ENCODE measurements around the gene CIZ1.

Gene CIZ1

DNA sequence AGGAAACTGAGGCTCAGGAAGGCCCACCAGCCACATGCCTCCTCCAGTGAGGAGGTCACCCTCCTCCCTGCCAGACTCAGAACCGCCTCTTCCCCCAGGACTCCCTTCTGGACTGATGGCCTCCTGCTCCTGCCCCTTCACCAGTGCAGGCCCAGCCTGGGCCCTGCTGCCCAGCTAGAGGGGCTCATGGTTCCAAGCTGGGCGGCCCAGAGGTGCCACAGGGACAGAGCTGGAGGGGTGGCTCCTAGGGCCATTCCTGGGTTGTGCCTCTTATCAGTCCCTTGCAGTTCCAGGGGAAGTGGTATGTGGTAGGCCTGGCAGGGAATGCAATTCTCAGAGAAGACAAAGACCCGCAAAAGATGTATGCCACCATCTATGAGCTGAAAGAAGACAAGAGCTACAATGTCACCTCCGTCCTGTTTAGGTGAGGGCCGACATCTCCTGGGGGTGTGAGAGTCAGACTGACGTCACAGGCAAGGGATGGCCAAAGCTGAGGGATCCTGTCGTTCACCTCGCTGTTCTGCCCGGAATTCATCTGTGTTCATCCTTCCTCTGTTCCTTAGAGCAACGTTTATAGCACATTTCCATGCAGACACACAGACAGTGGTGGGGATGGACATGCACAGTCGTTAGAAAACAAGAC lies 41.3 kb downstream of the CIZ1 start:
- Histone ChIP-seq H3K36me3 (ENCODE audit: control insufficient read depth, insufficient read depth, low read length) (no peaks in the 10 kb centered on the region), H3K9me3 (ENCODE audit: control insufficient read depth, low read length) (no peaks in the 10 kb centered on the region), H3K4me3 (ENCODE audit: extremely low read depth, insufficient read depth, low read length, poor library complexity, severe bottlenecking) (no peak overlapping the region), H3K4me1 (ENCODE audit: control insufficient read depth, insufficient read depth, low read length, poor library complexity, severe bottlenecking) (no peaks in the 10 kb centered on the region), H3K27ac (ENCODE audit: low read depth, low read length, severe bottlenecking) (no peak overlapping the region)
- WGBS, 2 experiments (ENCODE audit: insufficient coverage in 2 of 2): 88 to 93% methylated on average over 10 of the region's 11 CpGs

DNA sequence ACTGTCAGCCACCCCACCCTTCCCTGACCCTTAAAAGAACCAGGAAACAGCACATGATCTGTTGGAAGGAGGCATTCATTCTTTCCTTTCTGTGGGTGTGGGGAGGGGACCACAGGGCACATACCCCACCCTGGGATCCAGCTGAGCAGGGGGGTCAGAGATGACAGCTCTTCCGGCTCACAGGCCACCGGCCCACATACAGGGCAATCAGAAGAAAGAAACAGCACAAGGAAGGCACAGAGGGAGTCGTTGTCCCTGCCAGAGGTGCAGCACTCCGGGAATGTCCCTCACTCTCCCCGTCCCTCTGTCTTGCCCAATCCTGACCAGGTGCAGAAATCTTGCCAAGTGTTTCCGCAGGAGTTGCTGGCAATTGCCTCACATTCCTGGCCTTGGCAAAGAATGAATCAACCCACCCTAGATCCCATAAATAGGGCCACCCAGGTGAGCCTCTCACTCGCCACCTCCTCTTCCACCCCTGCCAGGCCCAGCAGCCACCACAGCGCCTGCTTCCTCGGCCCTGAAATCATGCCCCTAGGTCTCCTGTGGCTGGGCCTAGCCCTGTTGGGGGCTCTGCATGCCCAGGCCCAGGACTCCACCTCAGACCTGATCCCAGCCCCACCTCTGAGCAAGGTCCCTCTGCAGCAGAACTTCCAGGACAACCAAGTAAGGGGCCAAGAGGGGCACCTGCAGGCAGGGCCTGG lies 42.2 kb downstream of the CIZ1 start, which contains the start of gene LCN2:
TSS of gene LCN2 (plus strand) at position 453 of the 701 bp plus-strand sequence. CDS start at position 526, 73 bp downstream.
- WGBS, 2 experiments (ENCODE audit: insufficient coverage in 2 of 2): 91 to 92% methylated on average over 5 to 9 of the region's 9 CpGs
- Histone ChIP-seq H3K4me3 (ENCODE audit: extremely low read depth, insufficient read depth, low read length, poor library complexity, severe bottlenecking) (no peak within 1 kb of the TSS), H3K27ac (ENCODE audit: low read depth, low read length, severe bottlenecking) (no peak within 1 kb of the TSS), H3K36me3 (ENCODE audit: control insufficient read depth, insufficient read depth, low read length) (no peaks in the 10 kb centered on the region), H3K9me3 (ENCODE audit: control insufficient read depth, low read length) (no peaks in the 10 kb centered on the region), H3K4me1 (ENCODE audit: control insufficient read depth, insufficient read depth, low read length, poor library complexity, severe bottlenecking) (no peaks in the 10 kb centered on the region)

DNA sequence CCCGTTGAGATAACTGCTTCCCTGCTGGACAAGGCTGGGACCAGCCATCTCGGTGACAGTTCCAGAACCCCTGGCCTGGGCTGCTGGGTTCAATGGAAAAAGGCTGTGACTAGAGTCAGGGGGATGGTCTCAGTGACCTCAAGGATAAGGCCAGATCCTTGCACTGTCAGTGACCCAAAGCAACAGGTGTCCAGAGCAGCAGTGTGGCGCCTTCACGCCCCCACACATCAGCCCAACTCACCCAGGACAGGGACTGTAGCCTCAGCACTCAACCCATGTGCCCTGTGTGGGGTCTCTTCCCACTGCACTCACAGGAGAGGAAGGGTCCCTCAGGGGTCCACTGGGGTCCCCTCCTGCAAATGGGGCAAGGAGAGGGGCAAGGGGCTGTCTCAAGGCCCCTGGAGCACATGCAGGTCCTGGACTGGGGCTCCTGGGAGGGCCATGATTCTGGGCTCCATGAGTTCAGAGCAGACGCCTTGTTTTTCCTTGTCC lies 42.8 kb downstream of the CIZ1 start:
- Histone ChIP-seq H3K9me3 (ENCODE audit: control insufficient read depth, low read length) (no peaks in the 10 kb centered on the region), H3K4me1 (ENCODE audit: control insufficient read depth, insufficient read depth, low read length, poor library complexity, severe bottlenecking) (no peaks in the 10 kb centered on the region), H3K27ac (ENCODE audit: low read depth, low read length, severe bottlenecking) (no peak overlapping the region), H3K36me3 (ENCODE audit: control insufficient read depth, insufficient read depth, low read length) (no peaks in the 10 kb centered on the region), H3K4me3 (ENCODE audit: extremely low read depth, insufficient read depth, low read length, poor library complexity, severe bottlenecking) (no peak overlapping the region)
- whole genome bisulfite sequencing, 2 experiments (ENCODE audit: insufficient coverage in 2 of 2): 93 to 94% methylated on average over 2 to 3 of the region's 5 CpGs

GRCh38 chr9:128146591-128147120 lies 44.7 kb downstream of the CIZ1 start:
- no peaks in the 10 kb centered on the region for H3K4me1 ChIP-seq (ENCODE audit: control insufficient read depth, insufficient read depth, low read length, poor library complexity, severe bottlenecking)
- H3K9me3 ChIP-seq (ENCODE audit: control insufficient read depth, low read length): no peaks in the 10 kb centered on the region
- 87 to 94% methylated on average over 7 to 8 of the region's 8 CpGs for whole genome bisulfite sequencing, 2 experiments (ENCODE audit: insufficient coverage in 2 of 2)
- H3K27ac ChIP-seq (ENCODE audit: low read depth, low read length, severe bottlenecking): no peak overlapping the region
- H3K4me3 ChIP-seq (ENCODE audit: extremely low read depth, insufficient read depth, low read length, poor library complexity, severe bottlenecking): no peak overlapping the region
- no peaks in the 10 kb centered on the region for H3K36me3 ChIP-seq (ENCODE audit: control insufficient read depth, insufficient read depth, low read length)

DNA sequence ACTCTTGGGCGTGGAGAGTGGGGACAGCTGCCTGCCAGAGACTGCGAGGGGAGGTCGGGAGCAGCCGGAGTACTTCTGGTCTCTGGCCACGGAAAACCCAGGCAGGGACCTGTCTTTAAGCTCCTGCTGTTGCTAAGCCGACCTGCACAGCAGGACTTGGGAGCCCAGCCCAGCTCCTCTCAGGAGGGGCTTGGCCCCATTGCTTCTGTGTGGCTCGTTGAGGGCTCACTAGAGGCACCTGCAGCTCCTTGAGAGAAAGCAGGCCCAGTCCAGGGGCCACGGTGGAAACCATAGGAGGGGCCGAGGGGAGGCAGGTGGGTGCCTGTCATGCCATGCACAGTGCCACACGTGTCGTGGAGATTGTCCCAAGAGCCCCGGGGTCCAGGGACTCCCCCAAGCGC lies 45.4 kb downstream of the CIZ1 start:
- H3K36me3 ChIP-seq (ENCODE audit: control insufficient read depth, insufficient read depth, low read length): no peaks in the 10 kb centered on the region
- H3K9me3 ChIP-seq (ENCODE audit: control insufficient read depth, low read length): no peaks in the 10 kb centered on the region
- no peak overlapping the region for H3K27ac ChIP-seq (ENCODE audit: low read depth, low read length, severe bottlenecking)
- H3K4me3 ChIP-seq (ENCODE audit: extremely low read depth, insufficient read depth, low read length, poor library complexity, severe bottlenecking): no peak overlapping the region
- 87 to 89% methylated on average over 13 of the region's 13 CpGs for WGBS, 2 experiments (ENCODE audit: insufficient coverage in 2 of 2)
- no peaks in the 10 kb centered on the region for H3K4me1 ChIP-seq (ENCODE audit: control insufficient read depth, insufficient read depth, low read length, poor library complexity, severe bottlenecking)

DNA sequence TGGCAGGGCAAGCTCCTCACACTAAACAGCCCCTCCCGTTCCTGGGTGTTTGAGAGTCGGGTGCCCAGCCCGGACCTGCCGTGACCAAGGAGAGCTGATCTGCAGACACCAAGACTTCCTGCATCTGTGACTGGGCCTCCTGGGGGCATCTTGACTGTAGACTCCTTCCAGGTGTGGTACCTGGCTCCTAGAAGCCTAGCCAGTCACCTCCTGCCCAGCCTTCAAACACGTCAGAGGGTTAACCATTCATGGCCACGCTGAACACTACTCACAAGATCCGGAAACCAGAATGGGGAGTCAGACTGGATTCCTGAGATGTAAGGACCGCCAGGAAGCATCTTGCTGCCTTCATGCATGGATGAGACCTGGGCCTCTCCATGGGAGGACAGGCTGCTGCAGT lies 45.8 kb downstream of the CIZ1 start:
- Histone ChIP-seq H3K36me3 (ENCODE audit: control insufficient read depth, insufficient read depth, low read length) (no peaks in the 10 kb centered on the region), H3K4me3 (ENCODE audit: extremely low read depth, insufficient read depth, low read length, poor library complexity, severe bottlenecking) (no peak overlapping the region), H3K9me3 (ENCODE audit: control insufficient read depth, low read length) (no peaks in the 10 kb centered on the region), H3K4me1 (ENCODE audit: control insufficient read depth, insufficient read depth, low read length, poor library complexity, severe bottlenecking) (no peaks in the 10 kb centered on the region), H3K27ac (ENCODE audit: low read depth, low read length, severe bottlenecking) (no peak overlapping the region)
- WGBS, 2 experiments (ENCODE audit: insufficient coverage in 2 of 2): 80 to 95% methylated on average over 6 to 7 of the region's 8 CpGs

DNA sequence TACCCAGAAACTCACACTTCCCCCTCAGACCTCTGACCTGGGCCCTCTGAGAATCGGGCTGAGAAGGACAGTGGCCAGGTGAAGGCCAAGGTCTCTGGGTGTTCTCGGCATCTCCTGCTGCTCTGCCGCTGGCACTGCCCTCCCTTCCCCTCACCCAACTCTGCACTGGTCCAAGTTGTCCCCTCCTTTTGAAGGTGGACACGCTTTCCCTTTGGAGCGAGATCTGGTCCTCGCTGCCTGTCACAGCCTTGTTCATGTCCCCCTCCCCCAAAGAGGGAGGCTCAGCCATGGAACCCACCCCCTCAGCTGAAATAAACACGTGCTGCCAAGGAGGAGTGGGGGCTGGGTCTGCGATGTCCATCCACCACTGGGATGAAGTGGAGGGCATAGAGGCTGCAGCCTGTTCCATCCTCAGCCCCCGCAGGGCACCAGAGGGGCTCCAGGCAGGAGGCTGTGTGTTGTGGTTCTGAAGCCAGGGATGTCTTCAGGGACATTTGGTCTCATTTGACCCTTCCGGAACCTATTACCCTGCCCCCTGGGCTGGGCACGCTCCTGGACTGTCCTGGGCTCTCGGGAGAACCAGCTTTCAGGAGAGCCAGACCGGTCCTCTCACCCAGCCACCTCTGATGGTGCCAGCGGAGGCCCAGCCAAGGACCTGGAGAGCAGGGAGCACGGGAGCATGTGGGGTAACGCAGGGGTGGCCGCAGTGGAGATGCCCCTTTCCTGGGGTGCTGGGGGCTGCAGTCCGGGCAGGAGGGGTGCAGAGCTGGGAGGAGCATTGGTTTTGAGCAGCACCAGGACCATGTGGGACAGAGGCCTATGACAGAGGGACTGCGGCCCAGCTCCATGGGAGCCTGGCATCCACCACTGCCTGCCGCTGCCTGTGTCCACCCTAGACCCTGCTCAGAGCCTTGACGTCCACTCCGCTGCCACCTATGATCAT lies 46.9 kb downstream of the CIZ1 start:
- no peak overlapping the region for H3K27ac ChIP-seq (ENCODE audit: low read depth, low read length, severe bottlenecking)

DNA sequence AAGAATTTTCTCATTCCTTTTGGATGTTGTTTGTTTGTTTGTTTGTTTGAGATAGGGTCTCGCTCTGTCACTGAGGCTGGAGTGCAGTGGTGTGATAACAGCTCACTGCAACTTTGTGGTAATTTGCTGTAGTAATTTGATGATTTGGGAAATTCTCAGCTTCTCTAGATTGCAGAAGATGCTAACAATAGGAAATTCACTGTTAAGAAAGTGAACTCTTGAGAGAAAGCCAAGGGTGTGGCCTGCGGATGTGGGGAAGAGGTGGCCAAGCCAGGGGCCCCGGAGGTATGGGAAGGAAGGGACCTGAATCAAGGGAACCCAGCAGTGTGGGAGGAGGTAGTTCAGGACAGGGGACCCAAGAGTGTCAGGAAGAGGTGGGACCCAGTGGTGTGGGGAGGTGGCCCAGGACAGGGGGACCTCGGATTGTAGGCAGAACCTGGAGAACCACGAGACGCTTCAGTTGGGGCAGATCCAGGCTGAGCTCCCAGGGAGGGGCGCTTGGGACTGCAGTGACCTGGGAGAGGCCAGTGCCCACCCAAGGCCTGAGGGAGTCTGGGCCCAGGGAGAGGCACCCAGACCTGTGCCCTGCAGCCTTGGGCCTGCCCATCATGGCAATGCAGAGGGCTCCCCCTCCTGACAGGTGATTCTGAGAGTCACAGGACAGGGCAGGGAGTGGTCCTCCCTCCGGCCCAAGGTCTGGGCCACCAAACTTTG lies 47.7 kb downstream of the CIZ1 start:
- H3K36me3 ChIP-seq (ENCODE audit: control insufficient read depth, insufficient read depth, low read length): no peaks in the 10 kb centered on the region
- no peaks in the 10 kb centered on the region for H3K9me3 ChIP-seq (ENCODE audit: control insufficient read depth, low read length)
- no peak overlapping the region for H3K4me3 ChIP-seq (ENCODE audit: extremely low read depth, insufficient read depth, low read length, poor library complexity, severe bottlenecking)
- no peak overlapping the region for H3K27ac ChIP-seq (ENCODE audit: low read depth, low read length, severe bottlenecking)
- H3K4me1 ChIP-seq (ENCODE audit: control insufficient read depth, insufficient read depth, low read length, poor library complexity, severe bottlenecking): no peaks in the 10 kb centered on the region
- WGBS, 2 experiments (ENCODE audit: insufficient coverage in 2 of 2): 92 to 93% methylated on average over 7 to 8 of the region's 8 CpGs

More for the DNA sequence above, 46.9 kb downstream of the CIZ1 start:
- whole genome bisulfite sequencing, 2 experiments (ENCODE audit: insufficient coverage in 2 of 2): 93% methylated on average over 15 to 17 of the region's 22 CpGs
- no peak overlapping the region for H3K4me3 ChIP-seq (ENCODE audit: extremely low read depth, insufficient read depth, low read length, poor library complexity, severe bottlenecking)
- no peaks in the 10 kb centered on the region for H3K36me3 ChIP-seq (ENCODE audit: control insufficient read depth, insufficient read depth, low read length)
- no peaks in the 10 kb centered on the region for H3K9me3 ChIP-seq (ENCODE audit: control insufficient read depth, low read length)
- no peaks in the 10 kb centered on the region for H3K4me1 ChIP-seq (ENCODE audit: control insufficient read depth, insufficient read depth, low read length, poor library complexity, severe bottlenecking)

DNA sequence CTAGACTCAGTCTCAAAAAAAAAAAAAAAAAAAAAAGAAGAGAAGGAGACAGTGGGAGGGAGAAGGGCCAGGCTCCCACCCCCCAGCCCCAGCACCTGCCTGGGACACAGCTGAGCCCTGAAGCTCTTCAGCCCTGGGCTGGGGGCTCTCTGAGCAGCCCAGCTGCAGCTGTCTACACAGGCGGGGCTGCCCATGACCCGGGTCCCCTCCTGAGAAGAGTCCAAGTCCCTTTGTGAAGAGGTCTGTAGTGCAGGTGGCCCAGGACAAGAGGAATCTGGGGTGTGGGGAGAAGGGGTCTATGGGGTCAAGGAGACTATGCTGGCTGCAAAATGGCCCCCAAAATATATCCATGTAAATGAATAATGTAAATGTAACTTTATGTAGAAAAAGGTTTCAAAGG lies 48.8 kb downstream of the CIZ1 start:
- Histone ChIP-seq H3K4me3 (ENCODE audit: extremely low read depth, insufficient read depth, low read length, poor library complexity, severe bottlenecking) (no peak overlapping the region), H3K9me3 (ENCODE audit: control insufficient read depth, low read length) (no peaks in the 10 kb centered on the region), H3K36me3 (ENCODE audit: control insufficient read depth, insufficient read depth, low read length) (no peaks in the 10 kb centered on the region), H3K27ac (ENCODE audit: low read depth, low read length, severe bottlenecking) (no peak overlapping the region), H3K4me1 (ENCODE audit: control insufficient read depth, insufficient read depth, low read length, poor library complexity, severe bottlenecking) (no peaks in the 10 kb centered on the region)
- WGBS, 2 experiments (ENCODE audit: insufficient coverage in 2 of 2): 100% methylated on average over 1 of the region's 2 CpGs

DNA sequence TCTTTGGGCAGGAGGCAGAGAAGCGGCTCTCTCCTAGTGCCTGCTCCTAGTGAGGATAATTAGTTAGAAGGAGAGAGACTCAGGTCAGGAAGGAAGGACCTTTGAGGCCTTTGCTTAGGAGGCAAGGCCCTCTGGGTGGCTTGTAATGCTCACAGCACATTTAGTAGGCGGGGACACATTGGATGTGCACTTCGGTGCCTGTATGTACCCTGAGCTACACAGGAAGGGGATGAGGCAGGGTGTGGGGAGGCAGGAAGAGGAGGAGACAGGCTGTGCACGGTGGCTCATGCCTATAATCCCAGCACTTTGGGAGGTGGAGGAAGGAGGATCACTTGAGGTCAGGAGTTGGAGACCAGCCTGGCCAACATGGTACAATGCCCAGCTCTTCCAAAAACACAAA lies 49.3 kb downstream of the CIZ1 start:
- H3K36me3 ChIP-seq (ENCODE audit: control insufficient read depth, insufficient read depth, low read length): no peaks in the 10 kb centered on the region
- WGBS, 2 experiments (ENCODE audit: insufficient coverage in 2 of 2): 81 to 94% methylated on average over 3 to 4 of the region's 4 CpGs
- H3K9me3 ChIP-seq (ENCODE audit: control insufficient read depth, low read length): no peaks in the 10 kb centered on the region
- no peaks in the 10 kb centered on the region for H3K4me1 ChIP-seq (ENCODE audit: control insufficient read depth, insufficient read depth, low read length, poor library complexity, severe bottlenecking)
- H3K27ac ChIP-seq (ENCODE audit: low read depth, low read length, severe bottlenecking): no peak overlapping the region
- no peak overlapping the region for H3K4me3 ChIP-seq (ENCODE audit: extremely low read depth, insufficient read depth, low read length, poor library complexity, severe bottlenecking)

All from mesodermal cell (in vitro differentiated cells).